ENCODE data around the gene NAMPT.

Gene NAMPT

DNA sequence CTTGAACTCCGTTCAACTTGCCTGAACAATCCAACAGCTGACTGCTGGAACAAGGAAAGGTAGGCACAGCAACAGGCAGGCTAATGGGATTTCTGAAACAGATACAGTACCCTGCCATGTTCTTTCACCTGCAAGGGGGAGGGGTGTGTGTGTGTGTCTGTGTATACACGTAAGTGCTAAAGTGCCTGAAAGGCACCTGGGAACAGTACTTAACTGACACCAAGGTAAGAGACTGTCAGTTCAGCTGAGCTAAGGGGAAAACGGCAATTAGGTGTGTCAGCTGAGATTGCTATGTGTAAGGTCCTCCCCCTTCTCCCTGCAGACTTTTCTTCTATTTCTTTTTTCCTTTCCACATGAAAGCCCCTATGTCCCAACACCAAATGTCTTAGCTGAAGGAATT lies 27.0 kb downstream of the NAMPT start:
- H3K9me3 Mint-ChIP-seq = no peaks in the 10 kb centered on the region
- DNase-seq (ENCODE audit: low spot score in 2 of 2) = no peak
- no peaks in the 10 kb centered on the region for H3K27me3 Mint-ChIP-seq
- H3K4me3 Mint-ChIP-seq = no peak overlapping the region
- no peak for ATAC-seq (replicated peaks; ENCODE audit: extremely low read depth, poor library complexity, severe bottlenecking)
- no peak overlapping the region for H3K27ac Mint-ChIP-seq (ENCODE audit: low read depth)
- H3K4me1 Mint-ChIP-seq = peaks cover 9% of the 10 kb centered on the region
- peaks cover 24% of the 10 kb centered on the region for H3K36me3 Mint-ChIP-seq (ENCODE audit: insufficient read depth)

DNA sequence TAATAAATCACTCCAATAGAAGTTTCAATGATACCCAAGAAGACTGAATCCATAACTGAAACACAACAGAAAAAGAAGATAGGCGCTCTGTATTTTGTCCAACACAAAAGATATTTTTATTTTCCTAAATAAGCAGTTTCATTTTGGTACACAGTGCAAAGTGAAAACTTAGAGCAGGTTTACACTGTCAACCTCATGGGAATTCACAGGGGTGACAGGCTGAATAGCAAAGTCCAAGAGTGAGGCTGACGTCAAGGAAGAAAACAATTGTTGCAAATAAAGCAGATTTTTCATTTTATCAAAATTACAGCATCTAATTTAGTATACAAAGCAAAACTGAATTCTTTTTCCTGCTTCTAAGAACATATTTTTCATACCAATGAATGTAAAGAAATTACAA lies 28.6 kb downstream of the NAMPT start:
- Mint-ChIP-seq H3K27ac (ENCODE audit: low read depth) (peak overlapping the region; percentile 10), H3K9me3 (no peaks in the 10 kb centered on the region), H3K4me1 (peaks cover 9% of the 10 kb centered on the region), H3K27me3 (no peaks in the 10 kb centered on the region), H3K4me3 (no peak overlapping the region), H3K36me3 (ENCODE audit: insufficient read depth) (peaks cover 19% of the 10 kb centered on the region)
- no peak for DNase-seq (ENCODE audit: low spot score in 2 of 2)
- no peak for ATAC-seq (replicated peaks; ENCODE audit: extremely low read depth, poor library complexity, severe bottlenecking)

- Mint-ChIP-seq H3K9me3 (no peaks in the 10 kb centered on the region), H3K27ac (ENCODE audit: low read depth) (peak overlapping the region; percentile 10), H3K36me3 (ENCODE audit: insufficient read depth) (peaks cover 16% of the 10 kb centered on the region), H3K4me1 (peaks cover 3% of the 10 kb centered on the region), H3K4me3 (no peak overlapping the region), H3K27me3 (no peaks in the 10 kb centered on the region)
- ATAC-seq (replicated peaks; ENCODE audit: extremely low read depth, poor library complexity, severe bottlenecking) = no peak
- no peak for DNase-seq (ENCODE audit: low spot score in 2 of 2)
Measured at GRCh38 chr7:106255246-106255645, 29.5 kb downstream of the NAMPT start.

DNA sequence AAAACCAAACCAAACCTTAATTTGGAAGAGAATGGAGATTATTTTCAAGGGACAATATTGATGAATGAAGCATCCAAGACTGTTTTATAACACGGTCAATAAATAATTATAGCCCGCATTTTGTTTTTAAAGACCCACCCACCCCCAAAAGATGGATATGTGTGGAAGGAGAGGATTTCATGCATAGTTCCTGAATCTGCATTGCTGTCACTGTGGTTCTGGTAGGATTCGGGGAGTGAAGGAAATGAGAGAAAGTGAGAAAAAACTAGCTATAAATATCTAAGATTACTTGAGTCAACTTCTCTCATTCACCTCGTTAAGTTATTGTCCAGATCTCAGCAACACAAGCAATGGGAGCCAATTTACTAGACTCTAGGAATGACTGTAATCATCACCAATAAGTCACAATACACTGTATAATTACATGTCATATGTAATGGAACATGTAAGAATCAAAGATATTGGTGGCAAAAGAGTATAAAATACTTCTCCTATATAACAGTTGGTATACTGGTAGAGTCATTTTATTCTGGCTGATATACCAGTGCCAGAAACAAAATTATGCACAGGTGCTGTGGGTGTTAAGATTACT lies 30.2 kb downstream of the NAMPT start:
- Mint-ChIP-seq H3K9me3 (no peaks in the 10 kb centered on the region), H3K36me3 (ENCODE audit: insufficient read depth) (peaks cover 12% of the 10 kb centered on the region), H3K4me1 (no peaks in the 10 kb centered on the region), H3K27me3 (no peaks in the 10 kb centered on the region), H3K27ac (ENCODE audit: low read depth) (peak overlapping the region; percentile 49), H3K4me3 (no peak overlapping the region)
- ATAC-seq (replicated peaks; ENCODE audit: extremely low read depth, poor library complexity, severe bottlenecking) = no peak
- no peak for DNase-seq (ENCODE audit: low spot score in 2 of 2)

- Mint-ChIP-seq H3K36me3 (ENCODE audit: insufficient read depth) (peaks cover 4% of the 10 kb centered on the region), H3K27ac (ENCODE audit: low read depth) (peak overlapping the region; percentile 74), H3K4me1 (no peaks in the 10 kb centered on the region), H3K27me3 (no peaks in the 10 kb centered on the region), H3K4me3 (no peak overlapping the region), H3K9me3 (peaks cover 5% of the 10 kb centered on the region)
- no peak for ATAC-seq (replicated peaks; ENCODE audit: extremely low read depth, poor library complexity, severe bottlenecking)
- no peak for DNase-seq (ENCODE audit: low spot score in 2 of 2)
Measured at GRCh38 chr7:106252568-106252967, 32.2 kb downstream of the NAMPT start.

- no peak for DNase-seq (ENCODE audit: low spot score in 2 of 2)
- H3K4me1 Mint-ChIP-seq = no peaks in the 10 kb centered on the region
- no peak overlapping the region for H3K27ac Mint-ChIP-seq (ENCODE audit: low read depth)
- H3K9me3 Mint-ChIP-seq = peaks cover 12% of the 10 kb centered on the region
- H3K36me3 Mint-ChIP-seq (ENCODE audit: insufficient read depth) = peaks cover 5% of the 10 kb centered on the region
- no peaks in the 10 kb centered on the region for H3K27me3 Mint-ChIP-seq
- no peak for ATAC-seq (replicated peaks; ENCODE audit: extremely low read depth, poor library complexity, severe bottlenecking)
- H3K4me3 Mint-ChIP-seq = no peak overlapping the region
Measured at GRCh38 chr7:106249488-106249887, 35.3 kb downstream of the NAMPT start.

DNA sequence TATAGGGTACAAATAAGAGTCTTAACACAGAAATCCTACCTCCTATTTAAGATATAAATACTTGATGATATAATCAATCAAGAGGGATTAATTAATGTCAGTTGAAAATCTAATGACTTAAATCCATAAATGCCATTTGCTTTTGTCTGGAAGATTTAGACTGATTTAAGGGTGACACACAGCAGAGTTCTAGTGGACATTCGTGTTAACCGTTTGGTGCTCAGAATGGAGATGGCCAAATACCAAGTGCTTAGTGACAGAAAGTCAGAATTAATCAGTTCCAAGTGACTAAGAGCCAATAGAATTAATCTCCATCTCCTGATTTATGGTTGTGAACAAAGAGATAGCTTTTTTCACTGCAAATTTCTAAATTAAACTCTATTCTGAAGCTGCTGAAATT lies 36.2 kb downstream of the NAMPT start:
- ATAC-seq (replicated peaks; ENCODE audit: extremely low read depth, poor library complexity, severe bottlenecking) (no peak), DNase-seq (ENCODE audit: low spot score in 2 of 2) (no peak)
- H3K9me3 Mint-ChIP-seq = peaks cover 18% of the 10 kb centered on the region
- H3K36me3 Mint-ChIP-seq (ENCODE audit: insufficient read depth) = peaks cover 3% of the 10 kb centered on the region
- no peak overlapping the region for H3K27ac Mint-ChIP-seq (ENCODE audit: low read depth)
- no peaks in the 10 kb centered on the region for H3K27me3 Mint-ChIP-seq
- no peak overlapping the region for H3K4me3 Mint-ChIP-seq
- H3K4me1 Mint-ChIP-seq = no peaks in the 10 kb centered on the region

GRCh38 chr7:106247841-106248240 lies 36.9 kb downstream of the NAMPT start:
- DNase-seq (ENCODE audit: low spot score in 2 of 2) = no peak
- H3K4me1 Mint-ChIP-seq = no peaks in the 10 kb centered on the region
- no peaks in the 10 kb centered on the region for H3K27me3 Mint-ChIP-seq
- H3K4me3 Mint-ChIP-seq = no peak overlapping the region
- peaks cover 18% of the 10 kb centered on the region for H3K9me3 Mint-ChIP-seq
- H3K36me3 Mint-ChIP-seq (ENCODE audit: insufficient read depth) = peaks cover 3% of the 10 kb centered on the region
- no peak for ATAC-seq (replicated peaks; ENCODE audit: extremely low read depth, poor library complexity, severe bottlenecking)
- no peak overlapping the region for H3K27ac Mint-ChIP-seq (ENCODE audit: low read depth)

DNA sequence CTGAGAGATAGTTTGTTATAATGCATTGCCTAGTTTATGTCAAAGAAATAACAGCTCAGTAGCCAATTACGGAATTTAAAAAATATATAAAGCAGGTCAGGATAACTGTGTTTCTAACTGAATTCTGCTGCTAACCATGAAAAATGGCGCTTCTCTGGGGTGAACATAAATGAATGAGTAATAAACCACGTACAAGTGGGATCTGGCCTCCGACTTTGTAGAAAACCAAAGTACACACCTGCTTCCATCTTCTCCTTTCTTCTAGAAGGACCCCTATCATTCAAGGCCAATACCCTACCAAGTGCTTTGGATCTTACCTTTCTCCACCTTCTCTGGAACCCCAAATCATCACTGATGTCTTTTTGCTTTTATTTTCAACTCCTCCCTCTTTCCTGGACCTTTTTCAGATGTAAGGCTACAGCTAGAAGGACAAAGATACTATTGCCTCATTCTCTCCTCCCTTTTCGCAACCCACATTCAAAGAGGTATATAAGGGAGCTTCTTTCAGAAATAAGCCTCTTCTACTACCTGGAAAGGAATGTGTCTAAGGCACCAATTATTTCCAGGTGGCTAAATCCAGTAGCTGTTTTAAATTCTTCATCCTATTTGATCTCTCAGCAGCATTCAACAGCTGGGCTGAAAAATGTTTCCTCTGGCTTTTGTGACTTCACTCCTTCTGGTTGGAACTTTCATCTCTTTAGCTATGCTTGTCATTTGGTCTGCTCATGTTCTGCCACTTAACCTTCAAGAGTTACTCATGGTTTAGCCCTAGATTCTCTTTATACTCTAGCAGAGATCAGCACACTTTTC lies 37.7 kb downstream of the NAMPT start:
- Mint-ChIP-seq H3K9me3 (peaks cover 18% of the 10 kb centered on the region), H3K27ac (ENCODE audit: low read depth) (no peak overlapping the region), H3K27me3 (no peaks in the 10 kb centered on the region), H3K4me3 (no peak overlapping the region), H3K4me1 (no peaks in the 10 kb centered on the region), H3K36me3 (ENCODE audit: insufficient read depth) (peaks cover 3% of the 10 kb centered on the region)
- DNase-seq (ENCODE audit: low spot score in 2 of 2) (no peak), ATAC-seq (replicated peaks; ENCODE audit: extremely low read depth, poor library complexity, severe bottlenecking) (no peak)

DNA sequence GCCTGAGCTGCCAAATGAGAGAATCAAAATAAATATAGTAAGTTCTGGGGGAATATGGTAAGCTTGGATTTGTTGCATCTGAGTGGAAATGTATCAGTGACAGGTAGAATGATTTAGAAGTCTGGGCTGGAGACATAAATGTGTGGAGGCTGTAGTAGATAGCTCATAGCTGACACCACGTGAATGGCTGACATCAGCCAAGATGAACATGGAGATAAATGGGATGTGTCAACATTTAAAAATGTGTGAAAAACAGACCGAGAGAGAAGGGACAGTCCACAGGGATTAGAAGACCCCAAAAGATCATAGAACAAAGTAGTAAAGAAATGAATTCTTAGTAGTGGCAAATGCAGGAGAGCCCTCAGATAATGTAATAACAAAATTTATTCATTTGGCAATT lies 40.9 kb downstream of the NAMPT start:
- Mint-ChIP-seq H3K36me3 (ENCODE audit: insufficient read depth) (peaks cover 1% of the 10 kb centered on the region), H3K4me3 (no peak overlapping the region), H3K4me1 (no peaks in the 10 kb centered on the region), H3K27ac (ENCODE audit: low read depth) (no peak overlapping the region), H3K27me3 (no peaks in the 10 kb centered on the region), H3K9me3 (peaks cover 18% of the 10 kb centered on the region)
- DNase-seq (ENCODE audit: low spot score in 2 of 2) (no peak), ATAC-seq (replicated peaks; ENCODE audit: extremely low read depth, poor library complexity, severe bottlenecking) (no peak)

DNA sequence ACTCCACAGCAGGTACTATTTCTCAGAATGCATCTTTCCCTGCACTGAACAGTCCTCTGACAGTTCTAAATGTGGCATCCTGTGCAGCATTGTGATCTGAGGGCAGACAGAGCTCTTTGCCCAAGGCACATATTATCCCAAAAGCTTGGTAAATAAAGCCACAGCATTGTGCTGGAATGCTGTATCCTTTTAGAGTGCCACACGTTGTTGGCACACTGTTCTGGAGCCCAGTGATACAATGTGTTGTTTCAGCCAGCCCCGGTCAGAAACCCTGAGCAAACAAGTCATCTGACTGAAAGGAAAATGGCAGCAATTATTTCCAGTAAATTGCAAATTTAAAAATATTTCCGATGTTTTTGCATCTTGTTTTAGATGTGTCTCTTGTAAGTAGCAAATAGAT lies 45.4 kb downstream of the NAMPT start:
- Mint-ChIP-seq H3K36me3 (ENCODE audit: insufficient read depth) (no peaks in the 10 kb centered on the region), H3K27ac (ENCODE audit: low read depth) (no peak overlapping the region), H3K4me1 (no peaks in the 10 kb centered on the region), H3K4me3 (no peak overlapping the region), H3K9me3 (peaks cover 6% of the 10 kb centered on the region), H3K27me3 (peaks cover 2% of the 10 kb centered on the region)
- ATAC-seq (replicated peaks; ENCODE audit: extremely low read depth, poor library complexity, severe bottlenecking) (no peak), DNase-seq (ENCODE audit: low spot score in 2 of 2) (no peak)

- DNase-seq (ENCODE audit: low spot score in 2 of 2) = no peak
- Mint-ChIP-seq H3K27me3 (peaks cover 8% of the 10 kb centered on the region), H3K4me3 (no peak overlapping the region), H3K36me3 (ENCODE audit: insufficient read depth) (no peaks in the 10 kb centered on the region), H3K9me3 (peaks cover under 1% of the 10 kb centered on the region), H3K4me1 (no peaks in the 10 kb centered on the region), H3K27ac (ENCODE audit: low read depth) (no peak overlapping the region)
- ATAC-seq (replicated peaks; ENCODE audit: extremely low read depth, poor library complexity, severe bottlenecking) = no peak
Measured at GRCh38 chr7:106238830-106239229, 46.0 kb downstream of the NAMPT start.

DNA sequence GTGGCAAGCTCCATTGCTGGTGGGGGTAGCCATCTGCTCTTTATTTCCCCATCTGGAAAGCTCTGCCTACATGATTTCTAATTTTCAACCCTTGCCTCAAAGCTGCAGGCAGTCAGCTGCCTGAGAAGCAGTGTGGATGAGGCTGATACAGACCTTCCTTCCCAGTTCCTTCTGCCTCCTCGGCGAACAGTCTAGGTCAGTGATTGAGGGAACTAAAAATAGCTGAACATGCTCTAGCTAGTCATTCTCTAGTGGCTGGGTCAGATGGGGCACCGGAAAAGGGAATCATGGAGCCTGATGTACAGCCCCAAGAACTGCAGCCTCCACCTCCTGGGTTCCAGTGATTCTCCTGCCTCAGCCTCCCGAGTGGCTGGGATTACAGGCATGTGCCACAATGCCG lies 48.7 kb downstream of the NAMPT start:
- Mint-ChIP-seq H3K9me3 (no peaks in the 10 kb centered on the region), H3K4me1 (no peaks in the 10 kb centered on the region), H3K27me3 (peaks cover 27% of the 10 kb centered on the region), H3K27ac (ENCODE audit: low read depth) (no peak overlapping the region), H3K4me3 (no peak overlapping the region), H3K36me3 (ENCODE audit: insufficient read depth) (peaks cover 1% of the 10 kb centered on the region)
- ATAC-seq (replicated peaks; ENCODE audit: extremely low read depth, poor library complexity, severe bottlenecking) = no peak
- DNase-seq (ENCODE audit: low spot score in 2 of 2) = no peak
